HEK293T (cell line): ENCODE data around the gene UTP4.

Source experiments
- CTCF ChIA-PET: fragments of 350-600 bp; formaldehyde crosslinking; extraction: SDS; loops from one replicate; lab custom pipeline; 2021; ENCODE audit warnings: antibody characterized with exemption, inconsistent platforms; lab: Yijun Ruan, JAX
- POLR2A ChIA-PET: fragments of 350-600 bp; formaldehyde crosslinking; extraction: SDS; loops from one replicate; lab custom pipeline; 2020; ENCODE audit warnings: antibody characterized with exemption, inconsistent platforms; lab: Yijun Ruan, JAX
- DNase-seq: peaks from one replicate; pipeline ENCODE4 v3.0.0; 2012; ENCODE audit warnings: mixed read lengths; ENCODE audit errors: extremely low spot score
- ARNT ChIP-seq: fragments of 450-650 bp; IDR thresholded peaks from 2 replicates; pipeline ENCODE4 v1.6.1; 2017; ENCODE audit warnings: mild to moderate bottlenecking
- BHLHE40 ChIP-seq: fragments of 450-650 bp; IDR thresholded peaks from 2 replicates; pipeline ENCODE4 v1.6.1; 2016; ENCODE audit warnings: mild to moderate bottlenecking, moderate library complexity, borderline replicate concordance
- CTBP1 ChIP-seq: fragments of 450-650 bp; IDR thresholded peaks from 2 replicates; pipeline ENCODE4 v1.6.1; 2016; ENCODE audit warnings: borderline replicate concordance
- ELF4 ChIP-seq: fragments of 450-650 bp; IDR thresholded peaks from 2 replicates; pipeline ENCODE4 v1.6.1; 2017; ENCODE audit warnings: antibody characterized with exemption
- FOXA1 ChIP-seq: fragments of 450-650 bp; IDR thresholded peaks from 2 replicates; pipeline ENCODE4 v1.6.1; 2016; ENCODE audit warnings: mild to moderate bottlenecking
- FOXK2 ChIP-seq: fragments of 450-650 bp; IDR thresholded peaks from 2 replicates; pipeline ENCODE4 v1.6.1; 2016; ENCODE audit warnings: mild to moderate bottlenecking
- FOXM1 ChIP-seq: fragments of 450-650 bp; IDR thresholded peaks from 2 replicates; pipeline ENCODE4 v1.6.1; 2017; ENCODE audit warnings: mild to moderate bottlenecking, borderline replicate concordance
- HDGF ChIP-seq: fragments of 450-650 bp; IDR thresholded peaks from 2 replicates; pipeline ENCODE4 v1.6.1; 2017; ENCODE audit warnings: antibody characterized with exemption, borderline replicate concordance
- L3MBTL2 ChIP-seq: fragments of 450-650 bp; conservative IDR thresholded peaks from 2 replicates; pipeline ENCODE4 v1.6.1; 2016; ENCODE audit warnings: mild to moderate bottlenecking
- LEF1 ChIP-seq: fragments of 450-650 bp; IDR thresholded peaks from 2 replicates; pipeline ENCODE4 v1.6.1; 2017; ENCODE audit warnings: mild to moderate bottlenecking, borderline replicate concordance
- NFRKB ChIP-seq: fragments of 450-650 bp; IDR thresholded peaks from 2 replicates; pipeline ENCODE4 v1.6.1; 2016; ENCODE audit warnings: mild to moderate bottlenecking, moderate library complexity
- SP1 ChIP-seq: fragments of 450-650 bp; IDR thresholded peaks from 2 replicates; pipeline ENCODE4 v1.6.1; 2017
- SUZ12 ChIP-seq: fragments of 450-650 bp; IDR thresholded peaks from 2 replicates; pipeline ENCODE4 v1.6.1; 2016; ENCODE audit warnings: mild to moderate bottlenecking
- TARDBP ChIP-seq: fragments of 450-650 bp; IDR thresholded peaks from 2 replicates; pipeline ENCODE4 v1.6.1; 2016
- ZNF384 ChIP-seq: fragments of 450-650 bp; IDR thresholded peaks from 2 replicates; pipeline ENCODE4 v1.6.1; 2016
- TF ChIP-seq, protein P1 (sequence below): fragments of 450-650 bp; IDR thresholded peaks from 2 replicates; pipeline ENCODE4 v1.6.1; 2016

The UTP4 gene

DNA sequence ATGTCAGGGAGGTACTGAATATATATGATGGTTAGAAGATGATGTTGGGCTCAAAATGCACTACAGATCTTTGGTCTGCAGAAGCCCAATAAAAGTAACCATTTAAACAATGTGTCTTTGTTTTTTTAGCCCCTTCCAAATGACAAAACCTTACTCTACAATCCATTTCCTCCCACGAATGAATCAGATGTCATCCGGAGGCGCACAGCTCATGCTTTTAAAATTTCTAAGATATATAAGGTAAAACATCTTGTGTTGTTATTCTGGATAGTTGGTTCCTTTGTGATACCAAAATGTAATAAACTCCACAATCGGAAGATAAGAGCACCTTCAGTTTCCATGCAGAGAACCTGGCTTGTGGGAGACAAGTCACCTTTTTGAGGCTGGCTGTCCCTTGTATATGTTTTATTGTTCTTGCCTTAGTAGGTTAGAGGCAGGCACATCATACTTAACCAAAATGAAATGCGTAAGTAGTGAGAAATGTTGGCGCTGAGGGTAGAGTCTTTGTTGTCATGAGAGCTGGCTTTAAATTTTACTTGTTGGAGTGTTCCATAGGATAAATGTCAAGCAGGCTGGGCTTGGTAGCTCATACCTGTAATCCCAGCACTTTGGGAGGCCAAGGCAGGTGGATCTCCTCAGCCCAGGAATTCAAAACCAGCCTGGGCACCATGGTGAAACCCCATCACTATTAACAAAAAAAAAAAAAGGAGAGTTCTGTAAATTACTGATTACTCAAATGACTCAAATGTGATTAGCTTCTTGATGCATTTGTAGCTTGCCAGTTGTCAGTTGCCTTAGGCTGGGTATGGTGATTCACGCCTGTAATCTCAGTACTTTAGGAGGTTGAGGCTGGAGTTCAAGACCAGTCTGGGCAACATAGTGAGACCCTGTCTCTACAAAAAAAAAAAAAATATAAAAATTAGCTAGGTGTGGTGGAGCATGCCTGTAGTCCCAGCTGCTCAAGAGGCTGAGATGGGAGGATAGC lies 34.8 kb downstream of the UTP4 start:
- POLR2A ChIA-PET: no interaction called here
- CTCF ChIA-PET: no interaction called here
- no peak for TF ChIP-seq ARNT
- no peak for TF ChIP-seq BHLHE40
- TF ChIP-seq L3MBTL2: no peak
- TF ChIP-seq TARDBP: no peak
- DNase-seq: no peak

DNA sequence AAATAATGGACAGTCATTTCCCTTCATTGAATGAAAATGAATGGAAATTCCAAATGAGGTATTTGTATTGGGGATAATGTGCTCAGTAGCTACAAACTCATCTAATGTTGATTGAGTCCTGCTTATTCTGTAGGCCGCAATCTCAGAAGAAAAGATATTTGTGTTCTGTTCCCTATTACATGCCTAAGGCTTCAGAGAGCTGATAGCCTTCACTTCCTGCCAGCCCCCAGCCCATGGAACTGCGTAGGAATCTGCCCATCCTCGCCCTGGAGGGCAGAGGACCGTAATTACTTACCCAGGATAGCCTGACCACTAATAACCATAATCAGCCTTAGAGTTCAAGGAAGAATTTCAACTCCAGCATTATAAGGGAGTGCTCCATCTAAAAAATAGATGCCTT lies 36.6 kb downstream of the UTP4 start:
- TF ChIP-seq FOXA1: no peak
- TF ChIP-seq SUZ12: no peak
- ChIA-PET CTCF (no interaction called here), POLR2A (no interaction called here)
- no peak for DNase-seq

DNA sequence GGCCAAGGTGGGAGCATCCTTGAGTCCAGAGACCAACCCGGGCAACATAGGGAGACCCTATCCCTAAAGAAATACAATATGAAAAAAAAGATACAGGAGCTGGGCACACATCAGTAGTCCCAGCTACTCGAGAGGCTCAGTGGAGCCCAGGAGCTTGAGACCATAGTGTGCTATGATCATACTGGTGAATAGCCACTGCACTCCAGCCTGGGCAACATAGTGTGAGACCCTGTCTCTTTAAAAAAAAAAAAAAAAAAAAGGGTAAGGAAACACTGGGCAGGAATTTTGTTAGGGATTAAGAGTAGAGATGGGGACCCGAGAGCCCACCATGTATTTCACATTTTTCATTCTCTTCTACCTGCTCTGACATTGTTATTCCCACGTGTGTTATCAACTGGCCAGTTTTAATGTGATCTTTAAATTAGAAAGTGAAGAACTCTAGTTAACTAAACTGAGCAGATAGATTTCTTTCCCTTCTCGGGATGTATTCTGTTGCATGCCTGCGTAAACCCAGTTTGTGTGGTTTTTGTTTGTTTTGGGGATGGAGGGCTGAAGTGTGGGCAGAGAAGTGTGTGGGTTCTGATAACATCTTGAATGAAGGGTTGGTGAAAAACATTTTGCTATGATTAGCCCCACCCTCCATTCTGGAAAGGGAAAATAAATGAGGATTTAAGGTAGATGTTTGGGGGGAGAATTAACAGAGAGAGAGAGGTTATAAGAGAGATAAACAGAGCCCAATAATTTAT lies 37.3 kb downstream of the UTP4 start:
- TF ChIP-seq FOXA1 (no peak), L3MBTL2 (no peak), LEF1 (no peak), ZNF384 (no peak), TARDBP (no peak)
- TF ChIP-seq, protein P1, sequence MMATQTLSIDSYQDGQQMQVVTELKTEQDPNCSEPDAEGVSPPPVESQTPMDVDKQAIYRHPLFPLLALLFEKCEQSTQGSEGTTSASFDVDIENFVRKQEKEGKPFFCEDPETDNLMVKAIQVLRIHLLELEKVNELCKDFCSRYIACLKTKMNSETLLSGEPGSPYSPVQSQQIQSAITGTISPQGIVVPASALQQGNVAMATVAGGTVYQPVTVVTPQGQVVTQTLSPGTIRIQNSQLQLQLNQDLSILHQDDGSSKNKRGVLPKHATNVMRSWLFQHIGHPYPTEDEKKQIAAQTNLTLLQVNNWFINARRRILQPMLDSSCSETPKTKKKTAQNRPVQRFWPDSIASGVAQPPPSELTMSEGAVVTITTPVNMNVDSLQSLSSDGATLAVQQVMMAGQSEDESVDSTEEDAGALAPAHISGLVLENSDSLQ: no peak
- ChIA-PET POLR2A (no interaction called here), CTCF (no interaction called here)
- DNase-seq: no peak

DNA sequence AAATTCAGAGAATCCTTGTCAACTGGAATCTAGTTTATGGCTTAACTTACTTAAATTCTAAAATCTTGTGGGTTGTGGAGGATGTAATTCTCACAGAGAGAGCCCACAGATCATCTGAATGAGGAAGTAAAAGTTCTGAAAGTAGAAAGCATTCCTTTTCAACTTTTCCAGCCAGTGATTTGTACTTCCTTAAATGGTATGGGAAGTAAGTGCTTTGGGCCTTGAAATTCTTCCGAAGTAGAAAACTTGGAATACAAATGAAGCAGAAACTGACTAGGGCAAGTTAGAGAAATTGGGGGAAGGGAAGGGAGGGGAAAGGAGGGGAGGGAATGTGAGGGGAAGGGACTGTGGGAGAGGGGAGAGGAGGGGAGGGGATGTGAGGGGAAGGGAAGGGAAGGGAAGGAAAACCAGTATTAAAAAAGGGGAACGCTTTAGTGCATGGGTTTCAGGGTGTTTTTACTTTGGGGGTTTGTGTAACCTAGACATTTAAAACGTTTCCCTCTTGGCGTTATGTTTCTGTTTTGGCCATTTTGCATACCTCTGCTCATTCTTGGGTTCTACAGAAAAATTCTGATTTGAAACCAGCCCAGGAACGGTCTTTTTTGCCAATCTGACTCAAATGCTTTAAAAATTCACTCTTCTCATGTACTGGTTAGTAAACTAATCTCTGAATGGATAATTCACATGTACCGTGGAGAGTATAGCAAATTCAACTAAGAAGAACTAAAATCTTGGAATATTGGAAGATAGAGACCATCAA lies 39.1 kb downstream of the UTP4 start:
- CTCF ChIA-PET: no interaction called here
- no peak for TF ChIP-seq SUZ12
- no peak for TF ChIP-seq L3MBTL2
- POLR2A ChIA-PET: no interaction called here

DNA sequence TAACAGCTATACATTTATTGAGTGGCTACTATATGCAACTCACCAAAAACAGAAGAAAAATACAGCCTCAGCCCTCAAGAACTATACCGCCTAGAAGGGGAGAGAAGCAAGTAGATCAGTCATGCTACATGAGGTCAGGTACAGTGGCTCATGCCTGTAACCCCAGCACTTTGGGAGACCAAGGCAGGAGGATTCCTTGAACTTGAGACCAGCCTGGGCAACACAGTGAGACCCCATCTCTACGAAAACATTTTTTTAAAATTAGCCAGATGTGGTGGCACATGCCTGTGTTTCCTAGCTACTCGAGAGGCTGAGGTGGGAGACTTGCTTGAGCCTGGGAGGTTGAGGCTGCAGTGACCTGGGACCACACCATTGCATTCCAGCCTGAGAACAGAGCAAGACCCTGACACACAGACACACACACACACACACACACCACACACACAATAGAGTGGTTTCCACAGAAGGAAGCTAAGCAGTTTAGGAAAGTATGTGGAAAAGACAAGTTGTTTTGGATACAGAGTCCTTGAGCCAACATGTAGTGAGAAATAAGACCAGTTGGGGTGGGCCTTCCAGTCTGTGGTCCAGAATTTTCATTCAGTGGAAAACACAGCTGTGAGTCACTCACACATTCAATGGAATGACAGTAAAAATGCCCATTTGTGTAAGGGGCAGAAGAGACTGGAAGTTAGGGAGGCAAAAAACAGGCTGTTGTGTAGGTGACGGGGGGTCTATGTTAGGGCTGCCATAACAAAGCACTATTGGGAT lies 43.8 kb downstream of the UTP4 start:
- ChIA-PET CTCF (interaction anchor here (0.5 to 0.9 kb wide), 2 partner anchors 136 to 274 kb away, joined by 3 to 4 read pairs; no protein-coding TSS in a partner anchor), POLR2A (no interaction called here)
- TF ChIP-seq FOXM1: no peak
- no peak for DNase-seq

More for the DNA sequence above, 39.1 kb downstream of the UTP4 start:
- no peak for DNase-seq

DNA sequence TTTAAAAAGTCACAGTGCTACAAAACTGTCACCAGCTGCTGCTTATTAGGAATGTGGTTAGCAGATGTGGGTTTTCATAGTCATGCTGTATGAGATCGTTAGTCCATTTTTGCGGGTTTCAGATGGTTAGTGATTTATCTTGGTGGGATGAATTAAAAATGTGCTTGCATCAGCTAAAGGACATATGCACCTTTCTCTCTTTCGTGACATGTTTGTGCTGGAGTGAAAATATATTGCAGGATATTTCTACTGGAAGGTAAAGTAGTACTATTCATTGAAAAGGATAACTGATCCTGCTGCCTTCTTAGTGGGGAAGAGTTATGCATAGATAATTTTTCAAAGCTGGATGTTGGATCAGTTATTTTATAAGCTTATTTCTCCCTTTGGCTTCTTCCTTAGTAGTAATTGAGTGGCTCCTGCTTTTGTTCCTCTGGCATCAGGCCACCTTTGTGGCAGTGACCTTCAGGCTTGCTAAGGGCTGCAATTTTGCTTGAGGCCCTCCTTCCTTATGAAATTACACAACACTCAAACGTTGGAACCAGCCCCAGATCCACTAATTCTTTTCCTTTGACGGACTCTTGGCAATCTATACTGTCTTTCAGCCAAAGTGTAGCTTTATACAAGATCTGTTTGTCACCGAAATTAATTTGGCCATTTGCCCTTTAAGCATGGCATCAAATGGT lies 47.0 kb downstream of the UTP4 start:
- POLR2A ChIA-PET: interaction anchor here (1.6 kb wide), 1 partner anchor 9 kb away, joined by 4 read pairs; no protein-coding TSS in a partner anchor
- CTCF ChIA-PET: no interaction called here
- no peak for DNase-seq
- TF ChIP-seq SP1 (no peak), CTBP1 (no peak), L3MBTL2 (no peak), FOXK2 (no peak), TARDBP (no peak), ELF4 (no peak), SUZ12 (no peak), ARNT (no peak), FOXA1 (no peak), FOXM1 (no peak), HDGF (no peak), NFRKB (no peak), ZNF384 (no peak), BHLHE40 (no peak), LEF1 (no peak)
- TF ChIP-seq, protein P1: no peak
